ENCODE data around the gene RPF1. TPM values are rescaled to one million over a fixed set of nuclear protein-coding genes. Genes with fewer than 3 reads are reported as not detected.
A peak's percentile ranks its signal among the peaks of the same experiment; 100 is the strongest.

The RPF1 gene
- total and polyA plus RNA-seq, 12 donors, result 12.4 to 66.9 (median 26.8) TPM

DNA sequence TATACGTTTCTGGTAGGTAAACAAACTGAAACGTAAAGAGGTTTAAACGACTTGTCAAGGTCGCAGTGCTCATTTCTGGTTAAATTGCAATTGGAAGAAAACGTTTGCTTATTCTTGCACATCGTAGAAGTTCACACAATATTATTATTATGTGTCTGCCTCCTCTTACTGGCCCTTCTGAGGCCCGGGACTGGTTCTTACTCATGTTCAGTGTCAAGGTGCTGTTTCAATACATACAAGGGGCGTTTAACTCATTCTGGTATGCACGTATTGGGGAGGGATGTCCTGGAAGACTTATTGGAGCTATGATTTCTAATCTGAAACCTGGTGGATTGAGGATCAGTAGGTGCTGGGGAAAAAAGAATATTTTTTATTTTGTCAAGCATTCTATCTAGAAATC is 932 bp downstream of the RPF1 start:
- no peaks in the 10 kb centered on the region for H3K9me3 ChIP-seq (replicated peaks in 1 of 3)
- TF ChIP-seq POLR2A (IDR thresholded peaks at IDR 0.05), result no peak
- TF ChIP-seq, protein P1, sequence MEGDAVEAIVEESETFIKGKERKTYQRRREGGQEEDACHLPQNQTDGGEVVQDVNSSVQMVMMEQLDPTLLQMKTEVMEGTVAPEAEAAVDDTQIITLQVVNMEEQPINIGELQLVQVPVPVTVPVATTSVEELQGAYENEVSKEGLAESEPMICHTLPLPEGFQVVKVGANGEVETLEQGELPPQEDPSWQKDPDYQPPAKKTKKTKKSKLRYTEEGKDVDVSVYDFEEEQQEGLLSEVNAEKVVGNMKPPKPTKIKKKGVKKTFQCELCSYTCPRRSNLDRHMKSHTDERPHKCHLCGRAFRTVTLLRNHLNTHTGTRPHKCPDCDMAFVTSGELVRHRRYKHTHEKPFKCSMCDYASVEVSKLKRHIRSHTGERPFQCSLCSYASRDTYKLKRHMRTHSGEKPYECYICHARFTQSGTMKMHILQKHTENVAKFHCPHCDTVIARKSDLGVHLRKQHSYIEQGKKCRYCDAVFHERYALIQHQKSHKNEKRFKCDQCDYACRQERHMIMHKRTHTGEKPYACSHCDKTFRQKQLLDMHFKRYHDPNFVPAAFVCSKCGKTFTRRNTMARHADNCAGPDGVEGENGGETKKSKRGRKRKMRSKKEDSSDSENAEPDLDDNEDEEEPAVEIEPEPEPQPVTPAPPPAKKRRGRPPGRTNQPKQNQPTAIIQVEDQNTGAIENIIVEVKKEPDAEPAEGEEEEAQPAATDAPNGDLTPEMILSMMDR (IDR thresholded peaks at IDR 0.05), result no peak
- DNase-seq, result no peak
- peak overlapping the region; percentile 11 to 72 (median 50) for H3K4me3 ChIP-seq
- peaks cover 10 to 31% of the 10 kb centered on the region in 2 donors for H3K4me1 ChIP-seq (replicated peaks in 1 of 2)
- 4 to 6% (median 6%) methylated on average over 9 of the region's 9 CpGs for WGBS, 4 donors
- peak overlapping the region in 1 of 5 donors; percentile 86 for H3K27ac ChIP-seq
- peaks cover 18% of the 10 kb centered on the region for H3K27me3 ChIP-seq
- peaks cover 0 to 21% of the 10 kb centered on the region in 2 donors for H3K36me3 ChIP-seq (replicated peaks in 1 of 2)
- intact Hi-C loops (cut with DNase I), result no loop called here

DNA sequence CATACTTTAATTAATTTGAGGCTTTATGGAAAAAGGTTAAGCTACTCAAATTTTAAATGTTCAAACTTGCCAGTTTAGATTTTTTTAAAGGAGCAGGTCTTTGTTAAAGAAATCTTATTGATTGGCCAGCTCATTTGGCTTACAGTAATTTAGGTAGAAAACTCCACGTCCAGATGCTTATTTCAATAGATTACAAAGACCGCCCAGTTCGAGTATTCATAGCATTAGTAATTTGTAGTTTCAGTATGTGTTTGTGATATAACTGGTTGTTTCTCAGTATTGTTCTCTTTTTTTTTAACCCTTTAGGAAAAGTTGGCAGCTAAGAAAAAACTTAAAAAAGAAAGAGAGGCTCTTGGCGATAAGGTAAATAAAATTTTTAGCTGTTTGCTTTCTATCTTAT is 1.6 kb downstream of the RPF1 start:
- peaks cover 10 to 31% of the 10 kb centered on the region in 2 donors for H3K4me1 ChIP-seq (replicated peaks in 1 of 2)
- no peak for TF ChIP-seq POLR2A (IDR thresholded peaks at IDR 0.05)
- TF ChIP-seq, protein P1 (IDR thresholded peaks at IDR 0.05), result no peak
- DNase-seq, result no peak
- H3K36me3 ChIP-seq (replicated peaks in 1 of 2), result peaks cover 0 to 21% of the 10 kb centered on the region in 2 donors
- 86 to 91% (median 88%) methylated on average over 4 of the region's 4 CpGs for WGBS, 4 donors
- intact Hi-C loops (cut with DNase I), result no loop called here
- no peaks in the 10 kb centered on the region for H3K9me3 ChIP-seq (replicated peaks in 1 of 3)
- H3K4me3 ChIP-seq, result peak overlapping the region in 1 of 4 donors; percentile 72
- H3K27ac ChIP-seq, result no peak overlapping the region
- peaks cover 13% of the 10 kb centered on the region for H3K27me3 ChIP-seq

DNA sequence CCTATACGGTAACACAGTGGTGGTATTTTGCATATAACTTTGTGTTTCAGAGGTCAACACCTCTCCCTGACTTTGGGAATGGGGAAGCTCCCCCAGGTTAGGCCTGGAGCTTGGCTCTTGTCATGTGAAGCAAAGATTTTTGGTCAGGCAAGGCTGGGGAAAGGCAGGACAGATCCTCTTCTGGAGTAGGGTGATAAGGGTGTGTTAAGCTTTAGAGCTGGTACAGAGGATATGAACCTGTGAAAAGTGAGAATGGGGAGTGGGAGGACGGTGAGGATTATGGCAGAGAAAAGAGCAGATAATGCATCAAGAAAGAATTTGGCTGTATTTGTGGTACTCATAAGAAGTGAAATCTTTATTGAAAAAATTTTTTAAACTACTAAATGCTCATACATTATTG is 2.3 kb downstream of the RPF1 start:
- Histone ChIP-seq H3K27me3 (peaks cover 11% of the 10 kb centered on the region), H3K36me3 (replicated peaks in 1 of 2) (peaks cover 0 to 21% of the 10 kb centered on the region in 2 donors), H3K27ac (no peak overlapping the region), H3K9me3 (replicated peaks in 1 of 3) (no peaks in the 10 kb centered on the region), H3K4me1 (replicated peaks in 1 of 2) (peaks cover 10 to 31% of the 10 kb centered on the region in 2 donors), H3K4me3 (no peak overlapping the region)
- TF ChIP-seq POLR2A (IDR thresholded peaks at IDR 0.05), result no peak
- TF ChIP-seq, protein P1 (IDR thresholded peaks at IDR 0.05), result no peak
- no peak for DNase-seq
- intact Hi-C loops (cut with DNase I), result no loop called here
- 92 to 96% (median 94%) methylated on average over 2 of the region's 2 CpGs for WGBS, 4 donors

DNA sequence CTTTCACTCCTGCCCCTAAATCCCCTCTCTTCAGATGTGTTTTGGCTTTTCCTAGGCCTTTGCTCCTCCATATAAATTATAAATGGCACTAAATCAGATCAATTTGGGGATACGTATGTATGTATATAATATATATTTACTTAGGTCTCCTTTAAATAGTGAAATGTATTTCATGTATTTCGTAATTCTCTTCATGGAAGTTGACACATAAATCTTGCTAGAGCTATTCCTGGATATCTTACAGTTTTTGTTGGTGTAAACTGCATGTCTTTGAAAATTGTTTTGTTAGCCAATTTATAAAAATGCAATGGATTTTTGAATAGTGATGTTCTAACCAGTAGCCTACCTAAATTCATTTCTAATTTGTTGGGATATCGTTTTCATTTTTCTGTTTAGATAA is 9.0 kb downstream of the RPF1 start:
- Histone ChIP-seq H3K27me3 (no peaks in the 10 kb centered on the region), H3K27ac (no peak overlapping the region), H3K9me3 (replicated peaks in 1 of 3) (no peaks in the 10 kb centered on the region), H3K36me3 (replicated peaks in 1 of 2) (peaks cover 0 to 45% of the 10 kb centered on the region in 2 donors), H3K4me3 (no peak overlapping the region), H3K4me1 (replicated peaks in 1 of 2) (no peaks in the 10 kb centered on the region)
- intact Hi-C loops (cut with DNase I), result no loop called here
- no peak for TF ChIP-seq POLR2A (IDR thresholded peaks at IDR 0.05)
- 58 to 97% (median 75%) methylated on average over 3 of the region's 3 CpGs for WGBS, 4 donors
- no peak for DNase-seq

DNA sequence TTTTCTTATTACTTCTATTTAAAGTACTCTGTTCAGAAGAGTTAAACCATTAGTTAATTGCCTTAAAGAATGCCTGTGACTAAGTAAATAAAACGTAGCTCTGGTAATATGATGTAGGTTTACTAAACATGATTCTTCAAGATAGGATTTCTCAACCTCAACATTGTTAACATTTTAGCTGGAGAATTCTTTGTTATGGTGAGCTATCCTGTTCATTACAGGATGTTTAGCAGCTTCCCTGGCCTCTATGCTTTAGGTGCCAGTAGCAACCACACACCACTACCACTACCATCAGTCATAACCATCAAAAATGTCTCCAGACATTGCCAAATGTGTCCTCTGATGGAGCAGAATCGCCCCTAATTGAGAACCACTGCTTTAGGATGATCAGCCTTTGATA is 10.7 kb downstream of the RPF1 start:
- intact Hi-C loops (cut with DNase I), result no loop called here
- no peak overlapping the region for H3K4me3 ChIP-seq
- H3K9me3 ChIP-seq (replicated peaks in 1 of 3), result no peaks in the 10 kb centered on the region
- no peak for DNase-seq
- H3K27me3 ChIP-seq, result no peaks in the 10 kb centered on the region
- H3K4me1 ChIP-seq (replicated peaks in 1 of 2), result no peaks in the 10 kb centered on the region
- TF ChIP-seq, protein P1 (IDR thresholded peaks at IDR 0.05), result no peak
- no peak for TF ChIP-seq POLR2A (IDR thresholded peaks at IDR 0.05)
- peaks cover 0 to 38% of the 10 kb centered on the region in 2 donors for H3K36me3 ChIP-seq (replicated peaks in 1 of 2)
- WGBS, 4 donors, result 82 to 94% (median 89%) methylated on average over 2 of the region's 2 CpGs
- no peak overlapping the region for H3K27ac ChIP-seq

All from adrenal gland (tissue), 12 donors.